Measurements from ENCODE around the gene WNT2.

Gene WNT2

GRCh38 chr7:117322741-117323304 lies at the start of gene WNT2:
Gene WNT2, minus strand, starts transcription at chr7:117323058. Its CDS starts 69 bp downstream, at chr7:117322989.
- no peak for DNase-seq (ENCODE audit: low read depth in 2 of 2)

GRCh38 chr7:117372073-117372472 lies 49.2 kb upstream of the WNT2 start:
- no peak for DNase-seq (ENCODE audit: low read depth in 2 of 2)

- DNase-seq (ENCODE audit: low read depth in 2 of 2) = no peak
These were observed 41.7 kb upstream of the WNT2 start for GRCh38 chr7:117364339-117365080.

GRCh38 chr7:117362294-117362888 lies 39.5 kb upstream of the WNT2 start:
- no peak for DNase-seq (ENCODE audit: low read depth in 2 of 2)

GRCh38 chr7:117350027-117350426 lies 27.2 kb upstream of the WNT2 start:
- no peak for DNase-seq (ENCODE audit: low read depth in 2 of 2)

- no peak for DNase-seq (ENCODE audit: low read depth in 2 of 2)
These were observed 26.7 kb upstream of the WNT2 start for GRCh38 chr7:117349570-117349969.

GRCh38 chr7:117347962-117348672 lies 25.3 kb upstream of the WNT2 start:
- no peak for DNase-seq (ENCODE audit: low read depth in 2 of 2)

GRCh38 chr7:117347480-117347879 lies 24.6 kb upstream of the WNT2 start:
- no peak for DNase-seq (ENCODE audit: low read depth in 2 of 2)

- no peak for DNase-seq (ENCODE audit: low read depth in 2 of 2)
These were observed 23.3 kb upstream of the WNT2 start for GRCh38 chr7:117346161-117346560.

GRCh38 chr7:117338020-117338419 lies 15.2 kb upstream of the WNT2 start:
- DNase-seq (ENCODE audit: low read depth in 2 of 2) = no peak

GRCh38 chr7:117333168-117333567 lies 10.3 kb upstream of the WNT2 start:
- DNase-seq (ENCODE audit: low read depth in 2 of 2) = no peak

GRCh38 chr7:117332031-117332430 lies 9.2 kb upstream of the WNT2 start:
- no peak for DNase-seq (ENCODE audit: low read depth in 2 of 2)

- no peak for DNase-seq (ENCODE audit: low read depth in 2 of 2)
These were observed 3.0 kb upstream of the WNT2 start for GRCh38 chr7:117325836-117326235.

- DNase-seq (ENCODE audit: low read depth in 2 of 2) = no peak
These were observed 2.1 kb upstream of the WNT2 start for GRCh38 chr7:117324960-117325359.

GRCh38 chr7:117323851-117324711 lies 1.2 kb upstream of the WNT2 start:
- no peak for DNase-seq (ENCODE audit: low read depth in 2 of 2)

GRCh38 chr7:117323305-117323850 lies 520 bp upstream of the WNT2 start:
- DNase-seq (ENCODE audit: low read depth in 2 of 2) = no peak

GRCh38 chr7:117320523-117320922 lies 2.3 kb downstream of the WNT2 start:
- DNase-seq (ENCODE audit: low read depth in 2 of 2) = no peak

GRCh38 chr7:117319181-117319580 lies 3.7 kb downstream of the WNT2 start:
- DNase-seq (ENCODE audit: low read depth in 2 of 2) = no peak

- DNase-seq (ENCODE audit: low read depth in 2 of 2) = no peak
These were observed 9.3 kb downstream of the WNT2 start for GRCh38 chr7:117313582-117313981.

GRCh38 chr7:117312593-117313580 lies 10.0 kb downstream of the WNT2 start:
- DNase-seq (ENCODE audit: low read depth in 2 of 2) = no peak

Measured in stimulated activated CD4-positive, alpha-beta T cell treated with anti-CD3 and anti-CD28 coated beads, Interleukin-1b, Interleukin-23, amount 100 ng/mL, for 1 hour (primary cell).